ENCODE results near the gene TOR2A. TPM values are rescaled to one million over a fixed set of nuclear protein-coding genes. Genes with fewer than 3 reads are reported as not detected.

The TOR2A gene
- total and polyA plus RNA-seq, 2 donors from 2014 or later: 12.7 to 14.5 TPM

- H3K4me1 ChIP-seq (ENCODE audit: control insufficient read depth in 2 of 3, insufficient read depth in 2 of 3, low read depth in 1 of 3, low read length in 3 of 3): peaks cover 0 to 3% (median 0%) of the 10 kb centered on the region in 3 donors
- H3K4me3 ChIP-seq (ENCODE audit: low read length in 3 of 3): no peak overlapping the region
- no peaks in the 10 kb centered on the region for H3K27me3 ChIP-seq (ENCODE audit: control insufficient read depth, insufficient read depth, low read length)
- no peak overlapping the region for H3K9ac ChIP-seq (ENCODE audit: low read length in 3 of 3)
- no peaks in the 10 kb centered on the region for H3K9me3 ChIP-seq (ENCODE audit: control insufficient read depth in 2 of 3, insufficient read depth in 1 of 3, low read length in 3 of 3)
- peak in 1 of 5 donors; percentile 52 for DNase-seq
- TF ChIP-seq, protein P1, sequence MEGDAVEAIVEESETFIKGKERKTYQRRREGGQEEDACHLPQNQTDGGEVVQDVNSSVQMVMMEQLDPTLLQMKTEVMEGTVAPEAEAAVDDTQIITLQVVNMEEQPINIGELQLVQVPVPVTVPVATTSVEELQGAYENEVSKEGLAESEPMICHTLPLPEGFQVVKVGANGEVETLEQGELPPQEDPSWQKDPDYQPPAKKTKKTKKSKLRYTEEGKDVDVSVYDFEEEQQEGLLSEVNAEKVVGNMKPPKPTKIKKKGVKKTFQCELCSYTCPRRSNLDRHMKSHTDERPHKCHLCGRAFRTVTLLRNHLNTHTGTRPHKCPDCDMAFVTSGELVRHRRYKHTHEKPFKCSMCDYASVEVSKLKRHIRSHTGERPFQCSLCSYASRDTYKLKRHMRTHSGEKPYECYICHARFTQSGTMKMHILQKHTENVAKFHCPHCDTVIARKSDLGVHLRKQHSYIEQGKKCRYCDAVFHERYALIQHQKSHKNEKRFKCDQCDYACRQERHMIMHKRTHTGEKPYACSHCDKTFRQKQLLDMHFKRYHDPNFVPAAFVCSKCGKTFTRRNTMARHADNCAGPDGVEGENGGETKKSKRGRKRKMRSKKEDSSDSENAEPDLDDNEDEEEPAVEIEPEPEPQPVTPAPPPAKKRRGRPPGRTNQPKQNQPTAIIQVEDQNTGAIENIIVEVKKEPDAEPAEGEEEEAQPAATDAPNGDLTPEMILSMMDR (IDR thresholded peaks at IDR 0.05; ENCODE audit: borderline replicate concordance, extremely low read depth, insufficient read depth): no peak
- no peak for FAIRE-seq
- no peaks in the 10 kb centered on the region for H3K36me3 ChIP-seq (ENCODE audit: control insufficient read depth in 2 of 3, insufficient read depth in 3 of 3, low read length in 3 of 3)
- intact Hi-C loops (cut with DNase I): no loop called here
- H3K27ac ChIP-seq (ENCODE audit: low read depth in 2 of 2, low read length in 2 of 2): no peak overlapping the region
These were observed 12.0 kb upstream of the TOR2A start for GRCh38 chr9:127746959-127747569.

DNA sequence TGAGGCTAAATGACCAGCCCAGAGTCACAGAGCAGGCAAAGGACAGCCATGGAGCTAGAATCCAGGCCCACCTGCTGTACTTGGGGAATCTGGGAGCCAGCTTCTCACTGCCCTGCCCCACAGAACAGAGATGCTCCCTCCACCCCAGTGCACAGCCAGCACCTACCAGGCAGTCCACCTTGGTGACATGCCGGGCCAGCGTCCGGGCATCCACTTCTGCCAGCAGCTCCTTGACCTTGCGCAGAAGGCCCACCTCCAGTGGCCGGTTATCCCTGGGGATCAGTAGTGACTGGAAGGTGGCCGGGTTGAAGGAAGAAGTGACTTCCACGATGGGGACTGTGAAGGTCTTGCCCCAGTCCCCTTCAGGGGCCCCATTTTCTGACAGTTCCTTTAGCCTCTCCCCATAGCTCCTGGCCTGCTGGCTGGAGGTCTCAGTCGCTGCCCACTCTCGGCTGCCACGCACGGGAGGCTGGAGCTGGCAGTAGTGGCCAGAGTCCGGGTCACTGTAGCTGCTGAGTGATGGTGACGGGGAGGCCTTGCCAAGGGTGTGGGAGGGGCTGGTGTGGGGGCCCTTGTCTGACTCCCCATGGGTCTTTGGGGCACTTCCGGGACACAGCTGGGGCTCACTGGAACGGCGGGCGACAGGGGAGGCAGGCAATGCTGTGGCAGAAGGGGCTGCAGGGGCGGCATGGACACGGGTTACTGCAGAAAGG lies 9.5 kb upstream of the TOR2A start:
- intact Hi-C loops (cut with DNase I): loop anchor here (5.0 kb wide), 1 partner anchor 33 kb away; the partner anchor contains the start of gene SH2D3C
- Histone ChIP-seq H3K4me1 (ENCODE audit: control insufficient read depth in 2 of 3, insufficient read depth in 2 of 3, low read depth in 1 of 3, low read length in 3 of 3) (peaks cover 0 to 3% (median 0%) of the 10 kb centered on the region in 3 donors), H3K36me3 (ENCODE audit: control insufficient read depth in 2 of 3, insufficient read depth in 3 of 3, low read length in 3 of 3) (no peaks in the 10 kb centered on the region), H3K27me3 (ENCODE audit: control insufficient read depth, insufficient read depth, low read length) (no peaks in the 10 kb centered on the region), H3K27ac (ENCODE audit: low read depth in 2 of 2, low read length in 2 of 2) (no peak overlapping the region), H3K9me3 (ENCODE audit: control insufficient read depth in 2 of 3, insufficient read depth in 1 of 3, low read length in 3 of 3) (no peaks in the 10 kb centered on the region), H3K4me3 (ENCODE audit: low read length in 3 of 3) (no peak overlapping the region), H3K9ac (ENCODE audit: low read length in 3 of 3) (no peak overlapping the region)
- DNase-seq: peak in 1 of 5 donors; percentile 53
- no peak for FAIRE-seq
- TF ChIP-seq, protein P1 (IDR thresholded peaks at IDR 0.05; ENCODE audit: borderline replicate concordance, extremely low read depth, insufficient read depth): no peak

DNA sequence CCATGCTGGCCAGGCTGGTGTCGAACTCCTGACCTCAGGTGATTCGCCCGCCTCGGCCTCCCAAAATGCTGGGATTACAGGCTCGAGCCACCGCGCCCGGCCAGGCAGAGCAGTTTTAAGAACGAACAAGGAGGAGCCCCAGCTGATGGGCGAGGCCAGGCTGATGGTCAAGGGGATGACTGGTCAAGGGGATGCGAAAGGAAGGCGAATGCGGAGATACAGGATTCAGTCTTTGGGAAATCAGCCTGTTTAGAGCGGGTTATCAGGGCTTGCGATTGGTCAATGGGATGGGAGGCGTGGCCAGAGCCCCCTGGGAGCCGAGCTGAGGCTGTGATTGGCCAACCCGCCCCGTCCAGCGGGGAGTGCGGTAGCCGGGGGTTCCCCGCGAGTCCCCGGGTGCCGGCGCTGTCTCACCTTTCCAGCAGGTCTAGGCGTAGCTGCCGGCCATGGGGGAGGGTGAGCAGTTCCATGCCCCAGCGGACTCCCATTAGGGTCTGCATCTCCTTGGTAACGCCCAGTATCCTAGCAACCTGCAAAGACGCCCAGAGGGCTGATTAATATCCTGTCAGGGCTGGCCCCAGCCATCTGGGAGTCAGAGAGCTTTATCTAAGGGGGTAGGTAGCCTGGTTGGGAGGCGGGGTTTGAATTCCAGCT lies 7.5 kb upstream of the TOR2A start:
- H3K4me1 ChIP-seq (ENCODE audit: control insufficient read depth in 2 of 3, insufficient read depth in 2 of 3, low read depth in 1 of 3, low read length in 3 of 3): peaks cover 0 to 3% (median 0%) of the 10 kb centered on the region in 3 donors
- H3K9me3 ChIP-seq (ENCODE audit: control insufficient read depth in 2 of 3, insufficient read depth in 1 of 3, low read length in 3 of 3): no peaks in the 10 kb centered on the region
- FAIRE-seq (no peak), DNase-seq (peak in 4 of 5 donors; percentile 94 to 96 (median 95))
- TF ChIP-seq, protein P1 (IDR thresholded peaks at IDR 0.05; ENCODE audit: borderline replicate concordance, extremely low read depth, insufficient read depth): no peak
- no peaks in the 10 kb centered on the region for H3K27me3 ChIP-seq (ENCODE audit: control insufficient read depth, insufficient read depth, low read length)
- intact Hi-C loops (cut with DNase I): loop anchor here (5.0 kb wide), 1 partner anchor 35 kb away; the partner anchor contains the start of gene SH2D3C
- H3K4me3 ChIP-seq (ENCODE audit: low read length in 3 of 3): peak overlapping the region in 1 of 3 donors; percentile 33
- H3K27ac ChIP-seq (ENCODE audit: low read depth in 2 of 2, low read length in 2 of 2): no peak overlapping the region
- H3K36me3 ChIP-seq (ENCODE audit: control insufficient read depth in 2 of 3, insufficient read depth in 3 of 3, low read length in 3 of 3): no peaks in the 10 kb centered on the region
- H3K9ac ChIP-seq (ENCODE audit: low read length in 3 of 3): no peak overlapping the region
